ENCODE measurements around the gene IGF1R. TPM values are rescaled to one million over a fixed set of nuclear protein-coding genes. Genes with fewer than 3 reads are reported as not detected.

IGF1R gene
- total RNA-seq, 4 donors from 2014 or later, result 59.6 to 172 (median 88.5) TPM

GRCh38 chr15:98955331-98955730 lies 307.0 kb downstream of the IGF1R start:
- H3K4me3 ChIP-seq (ENCODE audit: low read depth, poor library complexity, severe bottlenecking), result no peak overlapping the region
- TF ChIP-seq, protein P1, sequence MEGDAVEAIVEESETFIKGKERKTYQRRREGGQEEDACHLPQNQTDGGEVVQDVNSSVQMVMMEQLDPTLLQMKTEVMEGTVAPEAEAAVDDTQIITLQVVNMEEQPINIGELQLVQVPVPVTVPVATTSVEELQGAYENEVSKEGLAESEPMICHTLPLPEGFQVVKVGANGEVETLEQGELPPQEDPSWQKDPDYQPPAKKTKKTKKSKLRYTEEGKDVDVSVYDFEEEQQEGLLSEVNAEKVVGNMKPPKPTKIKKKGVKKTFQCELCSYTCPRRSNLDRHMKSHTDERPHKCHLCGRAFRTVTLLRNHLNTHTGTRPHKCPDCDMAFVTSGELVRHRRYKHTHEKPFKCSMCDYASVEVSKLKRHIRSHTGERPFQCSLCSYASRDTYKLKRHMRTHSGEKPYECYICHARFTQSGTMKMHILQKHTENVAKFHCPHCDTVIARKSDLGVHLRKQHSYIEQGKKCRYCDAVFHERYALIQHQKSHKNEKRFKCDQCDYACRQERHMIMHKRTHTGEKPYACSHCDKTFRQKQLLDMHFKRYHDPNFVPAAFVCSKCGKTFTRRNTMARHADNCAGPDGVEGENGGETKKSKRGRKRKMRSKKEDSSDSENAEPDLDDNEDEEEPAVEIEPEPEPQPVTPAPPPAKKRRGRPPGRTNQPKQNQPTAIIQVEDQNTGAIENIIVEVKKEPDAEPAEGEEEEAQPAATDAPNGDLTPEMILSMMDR (IDR thresholded peaks at IDR 0.05), result no peak
- no peak for TF ChIP-seq POLR2A (IDR thresholded peaks at IDR 0.05)
- DNase-seq (ENCODE audit: low spot score in 2 of 2), result peak in 1 of 2 donors; percentile 80
- intact Hi-C loops (cut with DNase I; ENCODE audit: low total_unique reads), result no loop called here
- WGBS, 2 donors, result 69 to 84% methylated on average over 8 of the region's 8 CpGs

- peak in 1 of 2 donors; percentile 80 for DNase-seq (ENCODE audit: low spot score in 2 of 2)
- intact Hi-C loops (cut with DNase I; ENCODE audit: low total_unique reads), result no loop called here
- H3K4me3 ChIP-seq (ENCODE audit: low read depth, poor library complexity, severe bottlenecking), result no peak overlapping the region
- WGBS, 2 donors, result 90% methylated on average over 24 of the region's 25 CpGs
- TF ChIP-seq, protein P1 (IDR thresholded peaks at IDR 0.05), result no peak
- TF ChIP-seq POLR2A (IDR thresholded peaks at IDR 0.05), result no peak
These were observed 307.8 kb downstream of the IGF1R start for GRCh38 chr15:98955961-98956723.

DNA sequence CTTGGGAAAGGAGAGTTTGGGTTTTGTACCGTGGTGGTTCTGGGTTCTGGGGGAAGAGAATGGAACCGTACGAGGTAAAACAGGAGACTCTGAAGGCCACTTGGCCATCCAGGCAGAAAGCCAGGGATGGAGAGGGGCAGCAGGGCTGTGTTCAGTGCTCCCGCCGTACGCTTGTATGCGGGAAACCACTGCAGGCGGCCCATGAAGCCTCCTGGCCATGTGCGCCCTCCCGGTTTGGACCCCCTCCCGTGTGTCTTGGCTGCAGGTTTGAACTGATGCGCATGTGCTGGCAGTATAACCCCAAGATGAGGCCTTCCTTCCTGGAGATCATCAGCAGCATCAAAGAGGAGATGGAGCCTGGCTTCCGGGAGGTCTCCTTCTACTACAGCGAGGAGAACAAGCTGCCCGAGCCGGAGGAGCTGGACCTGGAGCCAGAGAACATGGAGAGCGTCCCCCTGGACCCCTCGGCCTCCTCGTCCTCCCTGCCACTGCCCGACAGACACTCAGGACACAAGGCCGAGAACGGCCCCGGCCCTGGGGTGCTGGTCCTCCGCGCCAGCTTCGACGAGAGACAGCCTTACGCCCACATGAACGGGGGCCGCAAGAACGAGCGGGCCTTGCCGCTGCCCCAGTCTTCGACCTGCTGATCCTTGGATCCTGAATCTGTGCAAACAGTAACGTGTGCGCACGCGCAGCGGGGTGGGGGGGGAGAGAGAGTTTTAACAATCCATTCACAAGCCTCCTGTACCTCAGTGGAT lies 308.6 kb downstream of the IGF1R start:
- intact Hi-C loops (cut with DNase I; ENCODE audit: low total_unique reads), result no loop called here
- no peak overlapping the region for H3K4me3 ChIP-seq (ENCODE audit: low read depth, poor library complexity, severe bottlenecking)
- TF ChIP-seq, protein P1 (IDR thresholded peaks at IDR 0.05), result no peak
- no peak for TF ChIP-seq POLR2A (IDR thresholded peaks at IDR 0.05)
- WGBS, 2 donors, result 93 to 94% methylated on average over 28 to 38 of the region's 39 CpGs
- DNase-seq (ENCODE audit: low spot score in 2 of 2), result peak in 1 of 2 donors; percentile 83

- H3K4me3 ChIP-seq (ENCODE audit: low read depth, poor library complexity, severe bottlenecking), result no peak overlapping the region
- WGBS, 2 donors, result 85 to 91% methylated on average over 6 of the region's 6 CpGs
- TF ChIP-seq, protein P1 (IDR thresholded peaks at IDR 0.05), result no peak
- TF ChIP-seq POLR2A (IDR thresholded peaks at IDR 0.05), result no peak
- peak in 1 of 2 donors; percentile 60 for DNase-seq (ENCODE audit: low spot score in 2 of 2)
- intact Hi-C loops (cut with DNase I; ENCODE audit: low total_unique reads), result no loop called here
These were observed 309.3 kb downstream of the IGF1R start for GRCh38 chr15:98957655-98958054.

DNA sequence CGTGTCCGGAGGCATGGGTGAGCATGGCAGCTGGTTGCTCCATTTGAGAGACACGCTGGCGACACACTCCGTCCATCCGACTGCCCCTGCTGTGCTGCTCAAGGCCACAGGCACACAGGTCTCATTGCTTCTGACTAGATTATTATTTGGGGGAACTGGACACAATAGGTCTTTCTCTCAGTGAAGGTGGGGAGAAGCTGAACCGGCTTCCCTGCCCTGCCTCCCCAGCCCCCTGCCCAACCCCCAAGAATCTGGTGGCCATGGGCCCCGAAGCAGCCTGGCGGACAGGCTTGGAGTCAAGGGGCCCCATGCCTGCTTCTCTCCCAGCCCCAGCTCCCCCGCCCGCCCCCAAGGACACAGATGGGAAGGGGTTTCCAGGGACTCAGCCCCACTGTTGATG lies 309.7 kb downstream of the IGF1R start:
- TF ChIP-seq, protein P1 (IDR thresholded peaks at IDR 0.05), result no peak
- no peak for TF ChIP-seq POLR2A (IDR thresholded peaks at IDR 0.05)
- intact Hi-C loops (cut with DNase I; ENCODE audit: low total_unique reads), result no loop called here
- WGBS, 2 donors, result 96 to 98% methylated on average over 11 of the region's 11 CpGs

More for the DNA sequence above, 309.7 kb downstream of the IGF1R start:
- peak in 1 of 2 donors; percentile 43 for DNase-seq (ENCODE audit: low spot score in 2 of 2)
- H3K4me3 ChIP-seq (ENCODE audit: low read depth, poor library complexity, severe bottlenecking), result no peak overlapping the region
